Astrocyte (in vitro differentiated cells and primary cell): ENCODE measurements around the gene SMIM21. TPM values are rescaled to one million over a fixed set of nuclear protein-coding genes. Genes with fewer than 3 reads are reported as not detected.
A peak's percentile ranks its signal among the peaks of the same experiment; 100 is the strongest.

ENCODE experiments used
- DNase-seq: peaks from one replicate; pipeline ENCODE4 v3.0.0-alpha.2; 2010; ENCODE audit warnings: low read depth
- FAIRE-seq: peaks from 2 replicates; lab custom pipeline; 2011; peaks lifted over from hg19 to GRCh38; lab: Jason Lieb, UNC
- H2AFZ ChIP-seq: 2 replicates; pipeline ENCODE4 v1.6.0; 2012; ENCODE audit warnings: low read depth, low read length, inconsistent platforms
- H3K27ac ChIP-seq: 2 replicates; pipeline ENCODE4 v1.5.1; 2011; ENCODE audit warnings: low read depth, low read length, inconsistent platforms
- H3K27me3 ChIP-seq: 2 replicates; pipeline ENCODE4 v1.6.0; 2011; ENCODE audit warnings: low read length, inconsistent platforms; ENCODE audit not compliant: insufficient read depth
- H3K36me3 ChIP-seq: 2 replicates; pipeline ENCODE4 v1.5.1; 2011; ENCODE audit warnings: low read length, inconsistent platforms; ENCODE audit not compliant: insufficient read depth
- H3K4me1 ChIP-seq: 2 replicates; pipeline ENCODE4 v1.5.1; 2011; ENCODE audit warnings: low read length, inconsistent platforms; ENCODE audit not compliant: insufficient read depth
- H3K4me2 ChIP-seq: 2 replicates; pipeline ENCODE4 v1.6.0; 2012; ENCODE audit warnings: low read length, inconsistent platforms
- H3K4me3 ChIP-seq: 2 replicates; pipeline ENCODE4 v1.5.1; 2011; ENCODE audit warnings: low read depth, mild to moderate bottlenecking, low read length, inconsistent platforms; ENCODE audit not compliant: insufficient read depth
- H3K79me2 ChIP-seq: 2 replicates; pipeline ENCODE4 v1.6.0; 2012; ENCODE audit warnings: mild to moderate bottlenecking, low read length, inconsistent platforms; ENCODE audit not compliant: insufficient read depth
- H3K9ac ChIP-seq: 2 replicates; pipeline ENCODE4 v1.6.0; 2012; ENCODE audit warnings: mild to moderate bottlenecking, low read length, inconsistent platforms
- H3K9me3 ChIP-seq: 2 replicates; pipeline ENCODE4 v1.5.1; 2012; ENCODE audit warnings: low read depth, mild to moderate bottlenecking, low read length, inconsistent platforms; ENCODE audit not compliant: insufficient read depth
- H4K20me1 ChIP-seq: 2 replicates; pipeline ENCODE4 v1.6.0; 2012; ENCODE audit warnings: low read length, inconsistent platforms; ENCODE audit not compliant: insufficient read depth
- H3K27ac Mint-ChIP-seq: one replicate; pipeline ENCODE4 v1.8.0; 2021; ENCODE audit warnings: mild to moderate bottlenecking, mixed read lengths; ENCODE audit not compliant: unreplicated experiment
- H3K27me3 Mint-ChIP-seq: one replicate; pipeline ENCODE4 v1.8.0; 2021; ENCODE audit warnings: low read depth, mixed read lengths; ENCODE audit not compliant: unreplicated experiment
- H3K36me3 Mint-ChIP-seq: one replicate; pipeline ENCODE4 v1.8.0; 2021; ENCODE audit warnings: low read depth, mixed read lengths; ENCODE audit not compliant: unreplicated experiment
- H3K4me1 Mint-ChIP-seq: one replicate; pipeline ENCODE4 v1.8.0; 2021; ENCODE audit warnings: low read depth, mixed read lengths; ENCODE audit not compliant: unreplicated experiment
- H3K4me3 Mint-ChIP-seq: one replicate; pipeline ENCODE4 v1.8.0; 2021; ENCODE audit warnings: mild to moderate bottlenecking, moderate library complexity, mixed read lengths; ENCODE audit not compliant: unreplicated experiment
- H3K9me3 Mint-ChIP-seq: one replicate; pipeline ENCODE4 v1.8.0; 2021; ENCODE audit warnings: mild to moderate bottlenecking, mixed read lengths; ENCODE audit not compliant: unreplicated experiment
- CTCF ChIP-seq: IDR thresholded peaks from 2 replicates; pipeline ENCODE4 v1.5.1; 2011; ENCODE audit warnings: low read depth, mild to moderate bottlenecking, inconsistent platforms, low read length, moderate library complexity; ENCODE audit not compliant: insufficient read depth
- EZH2 ChIP-seq: IDR thresholded peaks from 2 replicates; pipeline ENCODE4 v1.6.1; 2012; ENCODE audit warnings: mild to moderate bottlenecking, low read length, inconsistent platforms; ENCODE audit not compliant: insufficient read depth
- total RNA-seq: library from RNA; stranded (reverse); gene quantifications from 2 replicates; pipeline ENCODE4 v1.2.1, GENCODE V29; 2021

Gene SMIM21
- total RNA-seq, 1 donor from 2014 or later = not detected

- no peak for FAIRE-seq
- Histone ChIP-seq H3K4me2 (no peak overlapping the region), H3K4me3 (no peak overlapping the region), H3K79me2 (no peaks in the 10 kb centered on the region), H3K4me1 (peaks cover 11% of the 10 kb centered on the region), H3K27me3 (no peaks in the 10 kb centered on the region), H4K20me1 (no peaks in the 10 kb centered on the region), H3K9ac (no peak overlapping the region), H3K36me3 (no peaks in the 10 kb centered on the region), H3K27ac (no peak overlapping the region), H3K9me3 (no peaks in the 10 kb centered on the region), H2AFZ (peak overlapping the region; percentile 7)
- TF ChIP-seq CTCF (no peak), EZH2 (no peak)
- Mint-ChIP-seq H3K4me3 (no peak overlapping the region), H3K27me3 (peaks cover 28% of the 10 kb centered on the region), H3K27ac (no peak overlapping the region), H3K9me3 (peaks cover 3% of the 10 kb centered on the region), H3K4me1 (peaks cover 2% of the 10 kb centered on the region), H3K36me3 (no peaks in the 10 kb centered on the region)
- DNase-seq = no peak
These were observed 26.7 kb upstream of the SMIM21 start for GRCh38 chr18:75454022-75454795.

GRCh38 chr18:75450906-75451305 lies 23.4 kb upstream of the SMIM21 start:
- H3K4me1 ChIP-seq = peaks cover 3% of the 10 kb centered on the region
- peaks cover 2% of the 10 kb centered on the region for H3K9me3 Mint-ChIP-seq
- no peak overlapping the region for H3K27ac ChIP-seq
- peaks cover 2% of the 10 kb centered on the region for H3K4me1 Mint-ChIP-seq
- H3K36me3 Mint-ChIP-seq = no peaks in the 10 kb centered on the region
- H3K27me3 ChIP-seq = no peaks in the 10 kb centered on the region
- no peak overlapping the region for H3K4me3 ChIP-seq
- no peak for TF ChIP-seq CTCF
- TF ChIP-seq EZH2 = no peak
- no peak overlapping the region for H3K4me2 ChIP-seq
- H3K36me3 ChIP-seq = no peaks in the 10 kb centered on the region
- H3K9me3 ChIP-seq = no peaks in the 10 kb centered on the region
- H3K27me3 Mint-ChIP-seq = peaks cover 21% of the 10 kb centered on the region
- no peaks in the 10 kb centered on the region for H4K20me1 ChIP-seq
- FAIRE-seq = no peak
- no peak overlapping the region for H3K9ac ChIP-seq
- no peak overlapping the region for H3K27ac Mint-ChIP-seq
- no peak overlapping the region for H2AFZ ChIP-seq
- no peak overlapping the region for H3K4me3 Mint-ChIP-seq
- H3K79me2 ChIP-seq = no peaks in the 10 kb centered on the region
- DNase-seq = no peak

- Mint-ChIP-seq H3K4me1 (peaks cover 21% of the 10 kb centered on the region), H3K9me3 (no peaks in the 10 kb centered on the region), H3K27me3 (peaks cover 3% of the 10 kb centered on the region), H3K27ac (peak overlapping the region; percentile 71), H3K36me3 (no peaks in the 10 kb centered on the region), H3K4me3 (no peak overlapping the region)
- Histone ChIP-seq H3K9me3 (no peaks in the 10 kb centered on the region), H3K4me2 (peak overlapping the region; percentile 23), H4K20me1 (no peaks in the 10 kb centered on the region), H3K4me3 (no peak overlapping the region), H3K79me2 (no peaks in the 10 kb centered on the region), H3K4me1 (peaks cover 3% of the 10 kb centered on the region), H3K36me3 (no peaks in the 10 kb centered on the region), H3K27me3 (no peaks in the 10 kb centered on the region), H2AFZ (no peak overlapping the region), H3K27ac (no peak overlapping the region), H3K9ac (no peak overlapping the region)
- no peak for FAIRE-seq
- no peak for DNase-seq
- TF ChIP-seq CTCF = no peak
- TF ChIP-seq EZH2 = no peak
These were observed 14.4 kb upstream of the SMIM21 start for GRCh38 chr18:75441896-75442295.
